Measurements from ENCODE around the gene PDGFB.
A peak's percentile ranks its signal among the peaks of the same experiment; 100 is the strongest.

PDGFB gene

GRCh38 chr22:39244496-39245129 is at the start of gene PDGFB:
PDGFB (minus strand) TSS chr22:39244982; CDS start chr22:39243963, 1,019 bp downstream.
- peak within 1 kb of the TSS in 1 of 2 donors; percentile 51 for H3K27ac ChIP-seq
- peaks cover 0 to 48% (median 32%) of the 10 kb centered on the region in 4 donors for H3K4me1 ChIP-seq

GRCh38 chr22:39293766-39294368 is 49.1 kb upstream of the PDGFB start:
- Histone ChIP-seq H3K27me3 (peaks cover 0 to 13% of the 10 kb centered on the region in 2 donors), H3K36me3 (no peaks in the 10 kb centered on the region), H3K27ac (no peak overlapping the region), H3K4me3 (no peak overlapping the region), H3K9me3 (no peaks in the 10 kb centered on the region), H3K4me1 (peaks cover 4 to 58% (median 36%) of the 10 kb centered on the region in 4 donors)
- no peak for DNase-seq
- no peak for TF ChIP-seq CTCF (IDR thresholded peaks at IDR 0.05)
- intact Hi-C loops (cut with DNase I; ENCODE audit: low total_unique reads), result no loop called here

More at GRCh38 chr22:39244496-39245129, at the start of gene PDGFB:
- Histone ChIP-seq H3K36me3 (no peaks in the 10 kb centered on the region), H3K27me3 (peaks cover 0 to 73% of the 10 kb centered on the region in 2 donors), H3K4me3 (peak within 1 kb of the TSS; percentile 44 to 48), H3K9me3 (no peaks in the 10 kb centered on the region)
- TF ChIP-seq CTCF (IDR thresholded peaks at IDR 0.05), result no peak
- DNase-seq, result peak in 1 of 2 donors; percentile 44
- intact Hi-C loops (cut with DNase I; ENCODE audit: low total_unique reads), result no loop called here

GRCh38 chr22:39292561-39293074 is 47.8 kb upstream of the PDGFB start:
- TF ChIP-seq CTCF (IDR thresholded peaks at IDR 0.05), result no peak
- Histone ChIP-seq H3K9me3 (no peaks in the 10 kb centered on the region), H3K4me1 (peaks cover 4 to 47% (median 28%) of the 10 kb centered on the region in 4 donors), H3K27ac (peak overlapping the region; percentile 27 to 35), H3K4me3 (no peak overlapping the region), H3K27me3 (peaks cover 0 to 13% of the 10 kb centered on the region in 2 donors), H3K36me3 (no peaks in the 10 kb centered on the region)
- peak; percentile 94 for DNase-seq
- intact Hi-C loops (cut with DNase I; ENCODE audit: low total_unique reads), result no loop called here

- no peak for TF ChIP-seq CTCF (IDR thresholded peaks at IDR 0.05)
- intact Hi-C loops (cut with DNase I; ENCODE audit: low total_unique reads), result no loop called here
- DNase-seq, result no peak
- no peaks in the 10 kb centered on the region for H3K9me3 ChIP-seq
- peak overlapping the region; percentile 27 to 35 for H3K27ac ChIP-seq
- no peak overlapping the region for H3K4me3 ChIP-seq
- H3K4me1 ChIP-seq, result peaks cover 0 to 41% (median 22%) of the 10 kb centered on the region in 4 donors
- H3K27me3 ChIP-seq, result peaks cover 0 to 13% of the 10 kb centered on the region in 2 donors
- H3K36me3 ChIP-seq, result no peaks in the 10 kb centered on the region
Observed at GRCh38 chr22:39292031-39292462, 47.3 kb upstream of the PDGFB start.

GRCh38 chr22:39291523-39291922 is 46.7 kb upstream of the PDGFB start:
- DNase-seq, result no peak
- no peak for TF ChIP-seq CTCF (IDR thresholded peaks at IDR 0.05)
- H3K4me1 ChIP-seq, result peaks cover 0 to 36% (median 17%) of the 10 kb centered on the region in 4 donors
- H3K36me3 ChIP-seq, result no peaks in the 10 kb centered on the region
- H3K4me3 ChIP-seq, result no peak overlapping the region
- intact Hi-C loops (cut with DNase I; ENCODE audit: low total_unique reads), result no loop called here
- H3K27ac ChIP-seq, result peak overlapping the region in 1 of 2 donors; percentile 35
- peaks cover 0 to 13% of the 10 kb centered on the region in 2 donors for H3K27me3 ChIP-seq
- no peaks in the 10 kb centered on the region for H3K9me3 ChIP-seq

Measured in tibial artery (tissue), 4 donors.